Omental fat pad (tissue), 4 donors: ENCODE measurements around the gene EXOC3. TPM values are rescaled to one million over a fixed set of nuclear protein-coding genes. Genes with fewer than 3 reads are reported as not detected.
A peak's percentile ranks its signal among the peaks of the same experiment; 100 is the strongest.
"Not testable (repeated sequence)": the region's sequence is repeated elsewhere in the genome, so short reads cannot be mapped to it uniquely, and the experiment has no call there.

Source experiments
- ATAC-seq: fragments of 150-250 bp; one replicate; pipeline ENCODE4 v1.9.1; 2016; ENCODE audit warnings: mild to moderate bottlenecking, moderate library complexity; ENCODE audit not compliant: low FRiP score
- DNase-seq: peaks from one replicate; pipeline ENCODE4 v3.0.0-alpha.2; 2019; ENCODE audit warnings: low spot score
- total RNA-seq, 4 donors: library from RNA; depleted of rRNA; stranded (reverse); fragments of >200 nt; gene quantifications; one replicate each; pipeline ENCODE4 v1.1.0, GENCODE V29; 2016
- TF ChIP-seq, protein P1 (sequence below), 3 donors: fragments of 450-650 bp; IDR thresholded peaks; one replicate each; pipeline ENCODE4 v1.5.1; 2016 to 2017; ENCODE audit warnings: antibody characterized with exemption in 3 of 3, mild to moderate bottlenecking in 3 of 3, moderate library complexity in 2 of 3

The EXOC3 gene
- total RNA-seq = 10 to 100 TPM; 46.0 to 56.1 (median 49.5) TPM

DNA sequence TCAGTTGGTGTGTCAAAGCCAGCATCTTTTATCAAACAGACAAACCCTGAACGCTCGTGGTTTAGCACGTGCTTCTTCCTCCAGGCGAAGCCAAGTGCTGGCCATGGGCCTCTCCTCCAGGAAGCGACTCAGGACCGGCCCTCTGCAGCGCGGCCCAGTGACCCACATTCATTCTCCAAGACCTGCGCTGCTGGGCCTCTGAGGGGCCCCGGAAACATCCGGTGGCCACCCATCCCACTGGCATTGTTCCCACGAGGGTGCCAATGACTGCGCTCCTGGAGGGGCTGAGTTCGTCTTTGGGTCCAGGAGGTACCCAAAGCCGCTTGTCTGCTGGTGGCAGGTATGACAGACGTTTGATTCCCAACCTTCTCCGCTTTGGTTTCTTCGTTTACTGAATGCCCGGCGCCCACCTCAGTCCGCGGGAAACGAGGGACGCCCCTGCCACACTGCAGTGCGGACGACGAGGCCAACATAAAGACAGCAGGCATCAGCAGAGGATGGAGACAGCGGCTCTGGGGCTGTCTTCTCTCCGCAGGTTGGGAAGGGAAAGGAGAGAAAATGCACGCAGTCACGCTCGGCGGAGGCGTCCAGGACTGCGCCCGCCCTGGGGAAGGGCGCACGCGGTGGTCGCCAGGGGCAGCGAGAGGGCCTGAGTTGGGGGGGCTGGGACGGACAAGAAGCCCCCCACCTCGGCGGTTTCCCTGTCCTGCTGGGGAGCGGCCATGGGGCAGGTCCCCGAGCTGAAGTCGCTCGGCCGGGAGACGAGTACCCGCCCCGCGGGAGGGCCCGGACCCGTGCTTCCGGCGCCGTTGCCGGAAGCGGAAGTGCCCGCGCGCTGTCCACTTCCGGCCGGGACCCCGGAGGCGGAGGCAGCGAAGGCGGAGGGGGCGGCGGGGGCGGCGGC lies at the start of gene EXOC3:
EXOC3 (plus strand) TSS at position 842 of the 904 bp plus-strand sequence. CDS start 3,030 bp downstream, outside the sequence.
- DNase-seq (no peak), ATAC-seq (peak; percentile 83)

DNA sequence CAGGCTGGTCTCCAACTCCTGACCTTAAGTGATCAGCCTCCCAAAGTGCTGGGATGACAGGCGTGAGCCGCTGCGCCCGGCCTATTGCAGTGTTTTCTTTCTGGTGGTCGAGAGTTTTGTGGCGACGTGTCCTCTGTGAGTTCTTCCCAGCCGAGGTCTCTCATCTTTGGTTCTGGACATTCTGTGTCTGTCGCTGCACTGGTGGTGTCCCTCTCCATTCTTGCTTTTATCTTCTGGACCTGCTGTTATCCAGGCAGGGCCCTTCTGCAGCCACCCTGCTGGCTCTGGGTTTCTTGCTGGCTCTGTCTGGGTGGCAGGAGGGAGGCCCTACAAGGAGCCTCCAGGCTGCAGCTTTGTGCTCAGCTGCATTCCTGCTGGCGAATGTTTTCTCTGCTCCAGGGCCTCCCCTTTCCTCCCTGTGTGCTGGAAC lies 49.1 kb upstream of the EXOC3 start:
- DNase-seq = no peak
- no peak for ATAC-seq
- TF ChIP-seq, protein P1, sequence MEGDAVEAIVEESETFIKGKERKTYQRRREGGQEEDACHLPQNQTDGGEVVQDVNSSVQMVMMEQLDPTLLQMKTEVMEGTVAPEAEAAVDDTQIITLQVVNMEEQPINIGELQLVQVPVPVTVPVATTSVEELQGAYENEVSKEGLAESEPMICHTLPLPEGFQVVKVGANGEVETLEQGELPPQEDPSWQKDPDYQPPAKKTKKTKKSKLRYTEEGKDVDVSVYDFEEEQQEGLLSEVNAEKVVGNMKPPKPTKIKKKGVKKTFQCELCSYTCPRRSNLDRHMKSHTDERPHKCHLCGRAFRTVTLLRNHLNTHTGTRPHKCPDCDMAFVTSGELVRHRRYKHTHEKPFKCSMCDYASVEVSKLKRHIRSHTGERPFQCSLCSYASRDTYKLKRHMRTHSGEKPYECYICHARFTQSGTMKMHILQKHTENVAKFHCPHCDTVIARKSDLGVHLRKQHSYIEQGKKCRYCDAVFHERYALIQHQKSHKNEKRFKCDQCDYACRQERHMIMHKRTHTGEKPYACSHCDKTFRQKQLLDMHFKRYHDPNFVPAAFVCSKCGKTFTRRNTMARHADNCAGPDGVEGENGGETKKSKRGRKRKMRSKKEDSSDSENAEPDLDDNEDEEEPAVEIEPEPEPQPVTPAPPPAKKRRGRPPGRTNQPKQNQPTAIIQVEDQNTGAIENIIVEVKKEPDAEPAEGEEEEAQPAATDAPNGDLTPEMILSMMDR (IDR thresholded peaks at IDR 0.05) = no peak

More for the DNA sequence above, at the start of gene EXOC3:
- TF ChIP-seq, protein P1 (IDR thresholded peaks at IDR 0.05) = no peak

DNA sequence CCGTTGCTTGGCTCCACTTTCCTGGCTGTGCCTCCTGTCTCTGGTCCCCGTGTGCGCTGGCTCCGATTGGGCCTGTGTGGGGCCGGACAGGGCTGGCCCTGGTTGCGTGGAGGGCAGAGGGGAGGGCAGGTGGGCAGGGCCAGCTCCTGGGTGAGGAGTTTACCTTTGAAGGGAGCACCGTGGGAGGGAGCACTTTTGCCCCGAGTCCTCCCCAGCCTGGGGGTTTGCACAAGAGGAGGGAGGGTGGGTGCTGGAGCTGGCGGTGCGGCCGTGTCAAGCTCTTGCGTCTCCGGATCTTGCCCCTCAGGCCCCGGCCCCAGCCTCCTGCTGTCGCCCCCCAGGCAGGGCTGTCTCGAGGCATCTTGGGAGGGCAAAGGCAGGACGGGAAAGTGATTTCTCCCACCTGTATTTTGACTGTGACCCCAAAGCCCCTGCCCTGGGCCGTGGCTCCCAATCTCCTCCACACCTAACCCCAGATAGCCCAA lies 48.3 kb upstream of the EXOC3 start:
- TF ChIP-seq, protein P1 (IDR thresholded peaks at IDR 0.05) = no peak
- ATAC-seq (no peak), DNase-seq (no peak)

DNA sequence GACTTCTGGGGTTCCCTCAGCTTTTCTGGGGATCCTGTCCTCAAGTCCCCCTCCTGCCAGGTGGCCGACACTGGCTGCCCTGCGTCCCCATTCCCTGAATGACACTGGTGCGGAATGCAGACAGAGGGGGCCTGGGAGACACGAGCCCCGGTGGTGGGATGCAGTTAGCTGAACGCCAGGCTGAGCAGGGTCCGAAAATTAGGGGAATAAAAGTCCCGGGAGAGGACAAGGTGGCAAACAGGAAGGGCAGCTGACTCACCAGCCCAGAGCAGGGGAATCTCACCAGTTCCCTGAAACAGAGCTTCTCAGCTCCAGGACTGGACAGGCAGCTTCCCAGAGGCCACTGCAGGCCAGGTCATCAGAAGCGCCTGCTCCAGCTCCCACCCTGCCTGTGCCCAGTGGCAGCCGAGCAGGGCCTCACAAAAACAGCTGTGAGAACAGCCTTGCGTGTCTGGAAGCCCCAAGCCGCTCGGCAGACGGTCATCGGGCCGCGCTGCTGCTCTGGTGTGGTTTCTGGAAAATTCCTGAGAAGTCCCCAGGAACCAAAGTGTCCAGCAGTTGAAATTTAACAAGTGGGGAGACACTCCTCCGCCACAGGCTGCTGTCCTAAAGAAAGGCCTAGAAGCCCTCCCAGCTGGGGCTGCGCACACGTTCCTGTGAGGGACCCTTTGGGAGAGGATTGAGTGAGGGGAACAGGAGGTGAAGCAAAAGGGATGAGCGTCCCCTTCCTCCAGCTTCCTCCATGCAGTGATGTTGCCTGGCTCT lies 47.6 kb upstream of the EXOC3 start:
- TF ChIP-seq, protein P1 (IDR thresholded peaks at IDR 0.05) = no peak
- DNase-seq = no peak
- peak; percentile 25 for ATAC-seq

DNA sequence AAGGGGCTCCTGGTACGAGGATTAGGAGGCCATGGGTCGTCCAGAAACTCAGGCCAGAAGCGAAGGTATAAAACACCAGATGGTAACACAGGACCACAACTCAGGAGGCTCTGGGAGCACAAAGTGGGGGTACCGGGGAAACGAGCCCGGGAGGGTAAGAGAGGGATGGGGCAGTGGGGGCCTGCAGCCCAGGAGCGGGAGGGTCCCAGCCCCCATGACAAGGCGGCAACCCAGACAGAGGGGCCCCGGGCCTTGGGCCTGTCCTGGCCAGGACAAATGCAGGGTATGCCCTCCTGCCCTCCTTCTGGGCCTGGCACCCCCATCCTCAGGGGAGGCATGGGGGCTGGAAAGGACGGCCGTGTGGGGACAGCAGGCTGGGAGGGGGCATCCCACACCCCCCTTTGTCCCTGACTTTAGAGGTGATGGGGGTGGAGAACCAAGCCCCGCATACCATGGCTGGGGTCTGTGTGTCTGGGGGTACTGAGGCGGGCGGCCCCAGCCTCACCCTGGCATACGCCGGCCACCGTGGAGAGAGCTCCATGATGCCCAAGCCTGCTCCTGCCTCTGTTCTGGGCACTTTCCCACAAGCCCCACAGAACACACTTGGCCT lies 47.0 kb upstream of the EXOC3 start:
- ATAC-seq (no peak), DNase-seq (no peak)
- TF ChIP-seq, protein P1 (IDR thresholded peaks at IDR 0.05) = no peak

DNA sequence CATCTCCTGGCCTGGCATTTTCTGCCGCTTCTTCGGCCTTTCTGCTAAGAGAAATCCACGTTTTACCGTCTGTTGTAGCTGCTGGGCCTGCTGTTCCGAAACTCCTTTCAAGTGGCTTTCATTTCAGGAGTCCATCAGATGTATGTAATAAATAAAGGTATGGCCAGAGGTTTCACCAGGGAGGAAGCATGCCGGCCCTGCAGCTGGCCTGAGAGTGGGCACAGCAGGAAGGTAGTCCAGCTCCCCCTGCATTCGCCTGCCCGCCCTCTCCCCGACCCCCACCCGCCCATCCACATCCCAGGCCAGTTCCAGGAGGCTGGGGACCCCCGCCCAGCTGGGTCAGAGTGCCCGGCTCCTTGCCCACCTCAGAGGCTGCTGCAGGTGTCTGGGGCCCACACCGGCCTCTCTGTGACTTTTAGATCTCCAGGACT lies 46.4 kb upstream of the EXOC3 start:
- DNase-seq (no peak), ATAC-seq (no peak)
- TF ChIP-seq, protein P1 (IDR thresholded peaks at IDR 0.05) = no peak

DNA sequence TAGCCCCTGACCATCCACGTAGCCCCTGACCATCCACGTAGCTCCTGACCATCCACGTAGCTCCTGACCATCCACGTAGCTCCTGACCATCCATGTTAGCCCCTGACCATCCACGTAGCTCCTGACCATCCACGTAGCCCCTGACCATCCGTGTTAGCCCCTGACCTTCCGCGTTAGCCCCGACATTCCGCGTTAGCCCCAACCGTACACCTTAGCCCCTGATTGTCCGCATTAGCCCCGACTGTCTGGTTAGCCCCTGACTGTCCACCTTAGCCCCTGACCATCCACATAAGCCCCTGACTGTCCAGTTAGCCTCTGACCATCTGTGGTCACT lies 44.9 kb upstream of the EXOC3 start:
- not testable (repeated sequence) for DNase-seq

More for the DNA sequence above, 44.9 kb upstream of the EXOC3 start:
- not testable (repeated sequence) for ATAC-seq
